Endothelial cell of umbilical vein (primary cell): ENCODE data around the gene HPDL. TPM values are rescaled to one million over a fixed set of nuclear protein-coding genes. Genes with fewer than 3 reads are reported as not detected.

Experiments
- BruUV-seq: library from RNA; stranded (reverse); fragments of 400-500 nt; replicated peaks from 2 replicates; lab custom pipeline; 2021; lab: Mats Ljungman, UMichigan
- CTCF ChIA-PET: fragments of 300-600, 350-600 bp; sonication (Branson Sonifier 250); formaldehyde crosslinking; loops from one replicate; lab custom pipeline; 2021; ENCODE audit warnings: antibody characterized with exemption, inconsistent platforms; lab: Charles Lee
- POLR2A ChIA-PET: fragments of 300-600, 350-600 bp; sonication (Branson Sonifier 250); formaldehyde crosslinking; loops from one replicate; lab custom pipeline; 2021; ENCODE audit warnings: antibody characterized with exemption, inconsistent platforms; lab: Charles Lee
- DNase-seq: peaks from one replicate; pipeline ENCODE4 v3.0.0-alpha.2; 2011; ENCODE audit warnings: low read depth, low spot score
- FAIRE-seq: peaks from 2 replicates; lab custom pipeline; 2011; peaks lifted over from hg19 to GRCh38; lab: Jason Lieb, UNC
- H2AFZ ChIP-seq: 2 replicates; pipeline ENCODE4 v1.6.0; 2012; ENCODE audit warnings: low read depth, low read length, control low read depth, inconsistent platforms
- H3K27ac ChIP-seq: 2 replicates; pipeline ENCODE4 v1.5.1; 2011; ENCODE audit warnings: low read depth, mild to moderate bottlenecking, control low read depth, low read length, moderate library complexity; ENCODE audit not compliant: insufficient read depth
- H3K27me3 ChIP-seq, 2 experiments: 2 replicates each; pipeline versions ENCODE4 v1.6.0 to v1.6.1; 2011; ENCODE audit warnings: low read length in 2 of 2, mixed read lengths in 1 of 2; ENCODE audit not compliant: control insufficient read depth in 2 of 2, insufficient read depth in 2 of 2
- H3K36me3 ChIP-seq, 2 experiments: 2 replicates in 1 of 2; 3 replicates in 1 of 2; pipeline ENCODE4 v1.5.1; 2011; ENCODE audit warnings: low read length in 2 of 2, mild to moderate bottlenecking in 1 of 2, moderate library complexity in 1 of 2; ENCODE audit not compliant: control insufficient read depth in 2 of 2, insufficient read depth in 2 of 2; ENCODE audit errors: extremely low read depth in 1 of 2
- H3K4me1 ChIP-seq: 3 replicates; pipeline ENCODE4 v1.5.1; 2011; ENCODE audit warnings: mild to moderate bottlenecking, low read length; ENCODE audit not compliant: control insufficient read depth, insufficient read depth; ENCODE audit errors: extremely low read depth
- H3K4me2 ChIP-seq: 2 replicates; pipeline ENCODE4 v1.6.1; 2011; ENCODE audit warnings: low read length, control low read depth, mixed read lengths; ENCODE audit not compliant: insufficient read depth
- H3K4me3 ChIP-seq, 3 experiments: fragments of 200-600 bp in 1 of 3; sonication (generic), shearing (Covaris generic) in 1 of 3; replicated peaks in 1 of 3; 2 replicates each; pipeline ENCODE4 v1.5.1; 2011 to 2016; ENCODE audit warnings: control low read depth in 3 of 3, low read length in 3 of 3, mild to moderate bottlenecking in 2 of 3, inconsistent platforms in 1 of 3, low read depth in 1 of 3, moderate library complexity in 1 of 3; ENCODE audit not compliant: insufficient read depth in 1 of 3
- H3K79me2 ChIP-seq: 2 replicates; pipeline ENCODE4 v1.6.0; 2012; ENCODE audit warnings: low read length, inconsistent platforms; ENCODE audit not compliant: control insufficient read depth, insufficient read depth
- H3K9ac ChIP-seq: replicated peaks from 2 replicates; pipeline ENCODE3; 2011; ENCODE audit warnings: low read length, control low read depth; ENCODE audit not compliant: insufficient read depth; ENCODE audit errors: extremely low read depth
- H3K9me1 ChIP-seq: replicated peaks from 3 replicates; pipeline ENCODE4 v1.6.0; 2011; ENCODE audit warnings: mild to moderate bottlenecking, low read length; ENCODE audit not compliant: control insufficient read depth, insufficient read depth; ENCODE audit errors: extremely low read depth
- H3K9me3 ChIP-seq: replicated peaks from 2 replicates; pipeline ENCODE4 v1.5.1; 2012; ENCODE audit warnings: low read length, inconsistent platforms; ENCODE audit not compliant: control insufficient read depth, insufficient read depth
- H4K20me1 ChIP-seq: replicated peaks from 2 replicates; pipeline ENCODE3; 2011; ENCODE audit warnings: mild to moderate bottlenecking, low read length; ENCODE audit not compliant: control insufficient read depth, insufficient read depth; ENCODE audit errors: extremely low read depth
- CTCF ChIP-seq, 2 donors: IDR thresholded peaks; 1 replicate in 1 of 2; 2 replicates in 1 of 2; pipeline ENCODE4 v1.5.1; 2011; ENCODE audit warnings: low read length in 2 of 2, mild to moderate bottlenecking in 2 of 2, moderate library complexity in 2 of 2, control low read depth in 1 of 2, inconsistent platforms in 1 of 2, low read depth in 1 of 2; ENCODE audit not compliant: insufficient read depth in 1 of 2; ENCODE audit errors: extremely low read depth in 1 of 2
- EZH2 ChIP-seq: IDR thresholded peaks from 2 replicates; pipeline ENCODE4 v1.6.1; 2012; ENCODE audit warnings: borderline replicate concordance, low read depth, mild to moderate bottlenecking, moderate library complexity, low read length, inconsistent platforms; ENCODE audit not compliant: severe bottlenecking
- dilution Hi-C: fragments of 300-500 bp; cut with MboI; formaldehyde crosslinking; loops from one replicate; pipeline ENCODE4 v1.15.0; 2019; ENCODE audit warnings: low sequenced_read_pairs; ENCODE audit not compliant: extremely low pct_ligation_motif_present
- intact Hi-C: fragments of 100-400 bp; cut with micrococcal nuclease; formaldehyde crosslinking; loops from one replicate; pipeline ENCODE4 v1.10.0; 2022
- polyA plus RNA-seq, 4 experiments: library from polyadenylated mRNA; depleted of rRNA in 3 of 4; stranded (reverse) in 3 of 4; unstranded in 1 of 4; fragments of >200 nt; gene quantifications; 2 replicates each; pipeline versions ENCODE4 v1.2.1 to v1.2.3, GENCODE V29; 2011 to 2012; ENCODE audit warnings: missing spikeins in 1 of 4
- total RNA-seq: library from RNA; stranded (reverse); gene quantifications from 2 replicates; pipeline ENCODE4 v1.2.3, GENCODE V29; 2021

The HPDL gene
- total and polyA plus RNA-seq, 2 donors (not counting 3 experiments of a cell fraction or from before 2014, with no cell fraction given): 3.4 to 5.9 TPM

- intact Hi-C loops: loop anchor here (1.0 to 5.0 kb wide), 5 partner anchors 94 to 503 kb away; partner anchors contain the start of gene ZSWIM5
Measured at GRCh38 chr1:45299981-45300668, 26.6 kb upstream of the HPDL start.

More at GRCh38 chr1:45299981-45300668, 26.6 kb upstream of the HPDL start:
- no TSS peak for BruUV-seq
- FAIRE-seq (peak; percentile 90), DNase-seq (peak; percentile 83)
- Histone ChIP-seq H3K4me1 (peaks cover 6% of the 10 kb centered on the region), H3K9ac (no peak overlapping the region), H3K4me2 (no peak overlapping the region), H3K79me2 (no peaks in the 10 kb centered on the region), H3K4me3 (no peak overlapping the region), H3K9me1 (no peaks in the 10 kb centered on the region), H3K9me3 (no peaks in the 10 kb centered on the region), H3K36me3 (no peaks in the 10 kb centered on the region), H2AFZ (peak overlapping the region; percentile 7), H4K20me1 (no peaks in the 10 kb centered on the region), H3K27me3 (no peaks in the 10 kb centered on the region), H3K27ac (no peak overlapping the region)
- ChIA-PET CTCF (interaction anchor here (0.6 to 9.9 kb wide), 19 partner anchors 8 to 510 kb away, joined by 3 to 556 read pairs (median 4); partner anchors contain the start of genes HECTD3, MUTYH, TOE1 and UROD), POLR2A (interaction anchor here (0.5 kb wide), 1 partner anchor 506 kb away, joined by 3 read pairs; no protein-coding TSS in a partner anchor)
- TF ChIP-seq CTCF (IDR thresholded peaks at IDR 0.05; ENCODE audit: extremely low read depth in 1 of 2, insufficient read depth in 1 of 2, low read depth in 1 of 2, low read length in 2 of 2) (peak; percentile 67 to 70), EZH2 (no peak)
- dilution Hi-C loops: no loop called here
